GM12892 (cell line): ENCODE results near the gene PGRMC1. TPM values are rescaled to one million over a fixed set of nuclear protein-coding genes. Genes with fewer than 3 reads are reported as not detected.
"Not testable (repeated sequence)": the region's sequence is repeated elsewhere in the genome, so short reads cannot be mapped to it uniquely, and the experiment has no call there.

ENCODE experiments used
- DNase-seq: peaks from one replicate; pipeline ENCODE4 v3.0.0; 2011; ENCODE audit not compliant: insufficient read length
- FAIRE-seq: peaks from 2 replicates; lab custom pipeline; 2011; peaks lifted over from hg19 to GRCh38; lab: Jason Lieb, UNC
- POLR2A ChIP-seq: IDR thresholded peaks from 2 replicates; pipeline ENCODE4 v1.6.1; 2011; ENCODE audit warnings: low read depth, low read length, control low read depth
- POLR2AphosphoS5 ChIP-seq: IDR thresholded peaks from 2 replicates; pipeline ENCODE4 v1.6.1; 2011; ENCODE audit warnings: low read depth, low read length, control low read depth
- TAF1 ChIP-seq: IDR thresholded peaks from 2 replicates; pipeline ENCODE4 v1.6.1; 2011; ENCODE audit warnings: low read depth, mild to moderate bottlenecking, control low read depth, low read length, borderline replicate concordance
- polyA plus RNA-seq: library from polyadenylated mRNA; unstranded; fragments of >200 nt; gene quantifications from one replicate; pipeline ENCODE4 v1.2.1, GENCODE V29; 2012; ENCODE audit warnings: missing spikeins, inconsistent platforms; ENCODE audit not compliant: missing spikeins

The PGRMC1 gene
- polyA plus RNA-seq, result 25.8 TPM

- FAIRE-seq (peak; percentile 69), DNase-seq (peak; percentile 64)
- peak; percentile 91 for TF ChIP-seq POLR2A
- TF ChIP-seq POLR2AphosphoS5, result peak; percentile 82
- TF ChIP-seq TAF1, result peak; percentile 33; the same call in 1 of the 2 replicates
These were observed at the start of gene PGRMC1 for GRCh38 chrX:119235872-119236622. Gene PGRMC1, plus strand, starts transcription at chrX:119236285. Its CDS starts 79 bp downstream, at chrX:119236364.

- no peak for FAIRE-seq
- TF ChIP-seq POLR2AphosphoS5 (no peak), TAF1 (no peak), POLR2A (no peak)
- DNase-seq, result no peak
These were observed 49.3 kb upstream of the PGRMC1 start for GRCh38 chrX:119186763-119187162.

- TF ChIP-seq POLR2AphosphoS5, result no peak
- no peak for TF ChIP-seq TAF1
- no peak for TF ChIP-seq POLR2A
- no peak for DNase-seq
- no peak for FAIRE-seq
These were observed 48.8 kb upstream of the PGRMC1 start for GRCh38 chrX:119187298-119187697.

GRCh38 chrX:119189115-119189514 is 47.0 kb upstream of the PGRMC1 start:
- FAIRE-seq, result no peak
- no peak for DNase-seq
- no peak for TF ChIP-seq TAF1
- TF ChIP-seq POLR2A, result no peak
- no peak for TF ChIP-seq POLR2AphosphoS5

GRCh38 chrX:119189595-119189994 is 46.5 kb upstream of the PGRMC1 start:
- TF ChIP-seq POLR2AphosphoS5 (no peak), TAF1 (no peak), POLR2A (no peak)
- DNase-seq, result no peak
- FAIRE-seq, result no peak

GRCh38 chrX:119190091-119190681 is 45.9 kb upstream of the PGRMC1 start:
- TF ChIP-seq POLR2AphosphoS5 (no peak), POLR2A (no peak), TAF1 (no peak)
- DNase-seq, result no peak
- no peak for FAIRE-seq

GRCh38 chrX:119190831-119191230 is 45.3 kb upstream of the PGRMC1 start:
- DNase-seq, result no peak
- FAIRE-seq, result no peak
- no peak for TF ChIP-seq POLR2A

GRCh38 chrX:119194621-119195020 is 41.5 kb upstream of the PGRMC1 start:
- DNase-seq (no peak), FAIRE-seq (no peak)
- no peak for TF ChIP-seq TAF1
- TF ChIP-seq POLR2AphosphoS5, result no peak
- TF ChIP-seq POLR2A, result no peak

- TF ChIP-seq POLR2A (no peak), TAF1 (no peak), POLR2AphosphoS5 (no peak)
- no peak for FAIRE-seq
- DNase-seq, result no peak
These were observed 34.5 kb upstream of the PGRMC1 start for GRCh38 chrX:119201570-119201969.

- FAIRE-seq (no peak), DNase-seq (no peak)
- no peak for TF ChIP-seq POLR2AphosphoS5
- no peak for TF ChIP-seq TAF1
- TF ChIP-seq POLR2A, result no peak
These were observed 29.9 kb upstream of the PGRMC1 start for GRCh38 chrX:119206203-119206602.

GRCh38 chrX:119207483-119207882 is 28.6 kb upstream of the PGRMC1 start:
- DNase-seq, FAIRE-seq: not testable (repeated sequence)

- DNase-seq (no peak), FAIRE-seq (no peak)
- TF ChIP-seq POLR2A, result no peak
- no peak for TF ChIP-seq TAF1
- TF ChIP-seq POLR2AphosphoS5, result no peak
These were observed 27.6 kb upstream of the PGRMC1 start for GRCh38 chrX:119208401-119209057.

- FAIRE-seq, DNase-seq: not testable (repeated sequence)
These were observed 25.0 kb upstream of the PGRMC1 start for GRCh38 chrX:119210931-119211648.
